ENCODE results near the gene RTN3. TPM values are rescaled to one million over a fixed set of nuclear protein-coding genes. Genes with fewer than 3 reads are reported as not detected.

RTN3 gene
- total RNA-seq, 1 donor from 2014 or later = 45.0 TPM

GRCh38 chr11:63804259-63804658, 123.0 kb downstream of the RTN3 start:
- intact Hi-C loops (cut with micrococcal nuclease) = no loop called here
- H3K4me1 ChIP-seq = peaks cover 19% of the 10 kb centered on the region
- no peak overlapping the region for H3K27ac ChIP-seq (replicated peaks)
- H3K9me3 ChIP-seq (replicated peaks) = no peaks in the 10 kb centered on the region
- no peak overlapping the region for H3K4me3 ChIP-seq
- no peaks in the 10 kb centered on the region for H3K27me3 ChIP-seq (ENCODE audit: low read depth)
- H3K36me3 ChIP-seq = no peaks in the 10 kb centered on the region
- no peak for TF ChIP-seq CTCF (IDR thresholded peaks at IDR 0.05; ENCODE audit: borderline replicate concordance)
- DNase-seq = no peak

GRCh38 chr11:63805844-63806415, 124.6 kb downstream of the RTN3 start:
- Histone ChIP-seq H3K27ac (replicated peaks) (peak overlapping the region; percentile 69), H3K4me1 (peaks cover 12% of the 10 kb centered on the region), H3K9me3 (replicated peaks) (no peaks in the 10 kb centered on the region), H3K4me3 (no peak overlapping the region), H3K27me3 (ENCODE audit: low read depth) (no peaks in the 10 kb centered on the region), H3K36me3 (no peaks in the 10 kb centered on the region)
- no peak for TF ChIP-seq CTCF (IDR thresholded peaks at IDR 0.05; ENCODE audit: borderline replicate concordance)
- DNase-seq = no peak
- intact Hi-C loops (cut with micrococcal nuclease) = no loop called here

Other genes starting within 250 kb of the RTN3 start
- gene PLAAT5, start 190.3 kb upstream of the RTN3 start, total RNA-seq = 1.4 TPM
- gene LGALS12, start 175.4 kb upstream of the RTN3 start, total RNA-seq = 0.25 TPM
- 15.5 TPM for gene PLAAT4, start 144.7 kb upstream of the RTN3 start, total RNA-seq
- gene PLAAT2, start 118.1 kb upstream of the RTN3 start, total RNA-seq = not detected
- gene PLAAT3, start 67.1 kb upstream of the RTN3 start, total RNA-seq = 144 TPM
- gene ATL3, start 10.1 kb upstream of the RTN3 start, total RNA-seq = 13.4 TPM
- gene ZFTA, start 87.3 kb downstream of the RTN3 start, total RNA-seq = 11.5 TPM
- gene SPINDOC, start 132.0 kb downstream of the RTN3 start, total RNA-seq = 14.0 TPM
- gene MARK2, start 157.6 kb downstream of the RTN3 start, total RNA-seq = 36.6 TPM
- gene RCOR2, start 235.7 kb downstream of the RTN3 start, total RNA-seq = 10.5 TPM

Data from left ventricle myocardium inferior (tissue), 1 donor.